NCI-H524 treated with DMSO at 0.1 percent for 48 hours (cell line): ENCODE data around the gene CEMIP2.
A peak's percentile ranks its signal among the peaks of the same experiment; 100 is the strongest.

Experiments
- DNase-seq: peaks from one replicate; lab custom pipeline; 2025; lab: John Stamatoyannopoulos, UW

Gene CEMIP2

GRCh38 chr9:71747576-71747975, 20.7 kb downstream of the CEMIP2 start:
- no peak for DNase-seq

- DNase-seq, result no peak
Measured at GRCh38 chr9:71746758-71747125, 21.6 kb downstream of the CEMIP2 start.

GRCh38 chr9:71746023-71746757, 22.1 kb downstream of the CEMIP2 start:
- no peak for DNase-seq

- no peak for DNase-seq
Measured at GRCh38 chr9:71744754-71745521, 23.4 kb downstream of the CEMIP2 start.

GRCh38 chr9:71743882-71744281, 24.4 kb downstream of the CEMIP2 start:
- DNase-seq, result no peak

GRCh38 chr9:71743217-71743705, 25.1 kb downstream of the CEMIP2 start:
- DNase-seq, result no peak

GRCh38 chr9:71742703-71743102, 25.6 kb downstream of the CEMIP2 start:
- DNase-seq, result no peak

- DNase-seq, result no peak
Measured at GRCh38 chr9:71741926-71742648, 26.2 kb downstream of the CEMIP2 start.

GRCh38 chr9:71740199-71740598, 28.1 kb downstream of the CEMIP2 start:
- DNase-seq, result no peak

GRCh38 chr9:71737455-71737854, 30.9 kb downstream of the CEMIP2 start:
- no peak for DNase-seq

- no peak for DNase-seq
Measured at GRCh38 chr9:71736236-71736635, 32.1 kb downstream of the CEMIP2 start.

- no peak for DNase-seq
Measured at GRCh38 chr9:71734950-71735349, 33.4 kb downstream of the CEMIP2 start.

- DNase-seq, result no peak
Measured at GRCh38 chr9:71733176-71733575, 35.1 kb downstream of the CEMIP2 start.

GRCh38 chr9:71729816-71730526, 38.3 kb downstream of the CEMIP2 start:
- no peak for DNase-seq

- DNase-seq, result no peak
Measured at GRCh38 chr9:71726723-71727122, 41.6 kb downstream of the CEMIP2 start.

GRCh38 chr9:71725590-71726338, 42.5 kb downstream of the CEMIP2 start:
- peak; percentile 0 for DNase-seq

- no peak for DNase-seq
Measured at GRCh38 chr9:71721855-71722254, 46.5 kb downstream of the CEMIP2 start.

GRCh38 chr9:71719562-71719961, 48.8 kb downstream of the CEMIP2 start:
- DNase-seq, result no peak

GRCh38 chr9:71719088-71719487, 49.2 kb downstream of the CEMIP2 start:
- DNase-seq, result no peak

GRCh38 chr9:71716138-71716909, 52.0 kb downstream of the CEMIP2 start:
- DNase-seq, result no peak

GRCh38 chr9:71710856-71711255, 57.5 kb downstream of the CEMIP2 start:
- DNase-seq, result no peak
